Measurements from ENCODE around the gene DCDC1.

The DCDC1 gene

GRCh38 chr11:31231601-31232000 lies 137.9 kb downstream of the DCDC1 start:
- DNase-seq (ENCODE audit: low read depth in 2 of 2) = no peak

GRCh38 chr11:31218847-31219246 lies 150.7 kb downstream of the DCDC1 start:
- no peak for DNase-seq (ENCODE audit: low read depth in 2 of 2)

GRCh38 chr11:31214372-31214771 lies 155.2 kb downstream of the DCDC1 start:
- DNase-seq (ENCODE audit: low read depth in 2 of 2) = no peak

- DNase-seq (ENCODE audit: low read depth in 2 of 2) = no peak
These were observed 170.2 kb downstream of the DCDC1 start for GRCh38 chr11:31199378-31199777.

- DNase-seq (ENCODE audit: low read depth in 2 of 2) = no peak
These were observed 195.4 kb downstream of the DCDC1 start for GRCh38 chr11:31173926-31174680.

GRCh38 chr11:31160504-31161422 lies 208.8 kb downstream of the DCDC1 start:
- no peak for DNase-seq (ENCODE audit: low read depth in 2 of 2)

- DNase-seq (ENCODE audit: low read depth in 2 of 2) = no peak
These were observed 218.7 kb downstream of the DCDC1 start for GRCh38 chr11:31150841-31151240.

- no peak for DNase-seq (ENCODE audit: low read depth in 2 of 2)
These were observed 219.5 kb downstream of the DCDC1 start for GRCh38 chr11:31150011-31150410.

- DNase-seq (ENCODE audit: low read depth in 2 of 2) = no peak
These were observed 227.8 kb downstream of the DCDC1 start for GRCh38 chr11:31141789-31142188.

- DNase-seq (ENCODE audit: low read depth in 2 of 2) = no peak
These were observed 230.1 kb downstream of the DCDC1 start for GRCh38 chr11:31139479-31139878.

- no peak for DNase-seq (ENCODE audit: low read depth in 2 of 2)
These were observed 236.8 kb downstream of the DCDC1 start for GRCh38 chr11:31132531-31133421.

GRCh38 chr11:31131760-31132159 lies 237.8 kb downstream of the DCDC1 start:
- no peak for DNase-seq (ENCODE audit: low read depth in 2 of 2)

- DNase-seq (ENCODE audit: low read depth in 2 of 2) = no peak
These were observed 242.2 kb downstream of the DCDC1 start for GRCh38 chr11:31127290-31127689.

GRCh38 chr11:31120428-31120827 lies 249.1 kb downstream of the DCDC1 start:
- DNase-seq (ENCODE audit: low read depth in 2 of 2) = no peak

GRCh38 chr11:31118566-31118965 lies 251.0 kb downstream of the DCDC1 start:
- no peak for DNase-seq (ENCODE audit: low read depth in 2 of 2)

GRCh38 chr11:31117038-31117437 lies 252.5 kb downstream of the DCDC1 start:
- DNase-seq (ENCODE audit: low read depth in 2 of 2) = no peak

- DNase-seq (ENCODE audit: low read depth in 2 of 2) = no peak
These were observed 255.1 kb downstream of the DCDC1 start for GRCh38 chr11:31114442-31114841.

GRCh38 chr11:31110830-31111229 lies 258.7 kb downstream of the DCDC1 start:
- no peak for DNase-seq (ENCODE audit: low read depth in 2 of 2)

GRCh38 chr11:31109446-31109845 lies 260.1 kb downstream of the DCDC1 start:
- no peak for DNase-seq (ENCODE audit: low read depth in 2 of 2)

GRCh38 chr11:31107649-31108048 lies 261.9 kb downstream of the DCDC1 start:
- no peak for DNase-seq (ENCODE audit: low read depth in 2 of 2)

- peak in 1 of 2 donors; percentile 0 for DNase-seq (ENCODE audit: low read depth in 2 of 2)
These were observed 262.5 kb downstream of the DCDC1 start for GRCh38 chr11:31106968-31107576.
